Measurements from ENCODE around the gene BAZ2B. TPM values are rescaled to one million over a fixed set of nuclear protein-coding genes. Genes with fewer than 3 reads are reported as not detected.

The BAZ2B gene
- total and polyA plus RNA-seq, 9 of the 15 experiments (the other 6 are each of a cell fraction or from before 2014, with no cell fraction given): 7.5 to 38.6 (median 19.8) TPM

DNA sequence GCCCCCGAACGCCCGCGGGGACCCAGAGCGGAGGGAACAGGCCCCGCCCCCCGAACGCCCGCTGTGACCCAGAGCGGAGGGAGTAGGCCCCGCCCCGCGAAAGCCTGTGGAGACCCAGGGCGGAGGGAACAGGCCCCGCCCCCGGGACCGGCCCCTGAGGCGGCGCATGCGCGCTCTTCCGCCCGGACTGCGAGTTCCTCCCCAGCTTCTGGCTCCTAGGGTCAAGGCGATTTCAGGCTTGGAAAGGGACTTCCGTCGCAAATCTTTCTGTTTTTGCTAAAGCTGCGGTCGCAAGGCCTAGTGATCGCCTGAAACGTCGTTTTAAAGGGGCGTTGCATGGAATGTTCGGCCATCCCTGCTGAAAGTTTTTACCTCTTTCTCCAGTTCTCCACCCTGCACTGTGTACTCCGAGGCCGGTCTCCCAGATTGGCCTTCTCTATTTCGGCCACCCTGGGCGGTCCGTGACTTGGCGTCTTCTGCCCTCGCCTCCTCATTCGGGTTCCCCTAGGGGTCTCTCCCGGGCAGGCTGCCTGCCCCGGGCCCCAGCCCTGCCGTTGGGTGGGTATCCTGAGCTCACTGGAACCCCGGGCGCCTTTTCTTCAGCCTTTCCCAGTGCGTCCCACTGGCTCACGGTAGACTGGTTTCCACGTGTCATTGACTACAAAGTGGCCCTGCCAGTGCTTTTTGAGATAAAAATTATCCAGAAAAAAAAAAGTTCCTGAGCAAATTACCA, 329.5 kb downstream of the BAZ2B start (continued):
- TF ChIP-seq PATZ1 (CRISPR knock-in tag; IDR thresholded peaks at IDR 0.05; ENCODE audit: borderline replicate concordance) (no peak), ZNF586 (CRISPR knock-in tag; conservative IDR thresholded peaks at IDR 0.05) (no peak), ZNF740 (CRISPR knock-in tag; IDR thresholded peaks at IDR 0.05) (no peak), ZNF740 (tag; IDR thresholded peaks at IDR 0.05) (no peak), WHSC1 (IDR thresholded peaks at IDR 0.05; ENCODE audit: low read length) (no peak), GATAD2B (IDR thresholded peaks at IDR 0.05; ENCODE audit: borderline replicate concordance) (no peak), MYC (IDR thresholded peaks at IDR 0.05; ENCODE audit: low read depth, low read length) (0 out of 2 replicates have a peak, but pooled peaks have one; percentile 51), MYC (CRISPR knock-in tag; IDR thresholded peaks at IDR 0.05; ENCODE audit: borderline replicate concordance, low read depth) (peak; percentile 84; the same call in 1 of the 2 replicates), HDAC1 (IDR thresholded peaks at IDR 0.05) (peak in 1 of 2 experiments; percentile 54; a peak in 1 of 4 replicates), NR2C2 (CRISPR knock-in tag; IDR thresholded peaks at IDR 0.05) (no peak), NR2C2 (tag; IDR thresholded peaks at IDR 0.05) (peak; percentile 86), SLC30A9 (CRISPR knock-in tag; IDR thresholded peaks at IDR 0.05) (no peak), YBX1 (IDR thresholded peaks at IDR 0.05) (no peak), ZNF133 (CRISPR knock-in tag; IDR thresholded peaks at IDR 0.05) (no peak), ZNF695 (CRISPR knock-in tag; IDR thresholded peaks at IDR 0.05) (no peak), POLR2A (conservative IDR thresholded peaks at IDR 0.05) (peak; percentile 96), NCOA6 (IDR thresholded peaks at IDR 0.05) (no peak), NFE2 (IDR thresholded peaks at IDR 0.05; ENCODE audit: low read depth) (peak; percentile 61), ZKSCAN1 (IDR thresholded peaks at IDR 0.05; ENCODE audit: low read depth, low read length) (0 out of 2 replicates have a peak, but pooled peaks have one; percentile 1), HLTF (IDR thresholded peaks at IDR 0.05) (peak; percentile 89)
- TF ChIP-seq, protein P1, sequence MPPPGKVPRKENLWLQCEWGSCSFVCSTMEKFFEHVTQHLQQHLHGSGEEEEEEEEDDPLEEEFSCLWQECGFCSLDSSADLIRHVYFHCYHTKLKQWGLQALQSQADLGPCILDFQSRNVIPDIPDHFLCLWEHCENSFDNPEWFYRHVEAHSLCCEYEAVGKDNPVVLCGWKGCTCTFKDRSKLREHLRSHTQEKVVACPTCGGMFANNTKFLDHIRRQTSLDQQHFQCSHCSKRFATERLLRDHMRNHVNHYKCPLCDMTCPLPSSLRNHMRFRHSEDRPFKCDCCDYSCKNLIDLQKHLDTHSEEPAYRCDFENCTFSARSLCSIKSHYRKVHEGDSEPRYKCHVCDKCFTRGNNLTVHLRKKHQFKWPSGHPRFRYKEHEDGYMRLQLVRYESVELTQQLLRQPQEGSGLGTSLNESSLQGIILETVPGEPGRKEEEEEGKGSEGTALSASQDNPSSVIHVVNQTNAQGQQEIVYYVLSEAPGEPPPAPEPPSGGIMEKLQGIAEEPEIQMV (tag; conservative IDR thresholded peaks at IDR 0.05; ENCODE audit: low read depth): no peak
- TF ChIP-seq, protein P2, sequence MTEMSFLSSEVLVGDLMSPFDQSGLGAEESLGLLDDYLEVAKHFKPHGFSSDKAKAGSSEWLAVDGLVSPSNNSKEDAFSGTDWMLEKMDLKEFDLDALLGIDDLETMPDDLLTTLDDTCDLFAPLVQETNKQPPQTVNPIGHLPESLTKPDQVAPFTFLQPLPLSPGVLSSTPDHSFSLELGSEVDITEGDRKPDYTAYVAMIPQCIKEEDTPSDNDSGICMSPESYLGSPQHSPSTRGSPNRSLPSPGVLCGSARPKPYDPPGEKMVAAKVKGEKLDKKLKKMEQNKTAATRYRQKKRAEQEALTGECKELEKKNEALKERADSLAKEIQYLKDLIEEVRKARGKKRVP (CRISPR knock-in tag; IDR thresholded peaks at IDR 0.05): no peak

Data from K562 (cell line).